Activated CD8-positive, alpha-beta T cell treated with anti-CD3 and anti-CD28 coated beads, Interleukin-2, amount 10 ng/mL, durations not matched to agents 7 days and 5 days (primary cell): Measurements from ENCODE around the gene MTMR12. TPM values are rescaled to one million over a fixed set of nuclear protein-coding genes. Genes with fewer than 3 reads are reported as not detected.
A peak's percentile ranks its signal among the peaks of the same experiment; 100 is the strongest.

Source experiments
- ATAC-seq: fragments of 150-1000 bp; cut with Tn5 transposase; one replicate; pipeline ENCODE4 v1.10.0; 2021; ENCODE audit warnings: moderate library complexity
- CTCF ChIA-PET: fragments of 350-600 bp; sonication (Branson Sonifier 250); formaldehyde crosslinking; loops from one replicate; lab custom pipeline; 2021; ENCODE audit warnings: antibody characterized with exemption; lab: Charles Lee
- POLR2A ChIA-PET: fragments of 350-600 bp; sonication (Branson Sonifier 250); formaldehyde crosslinking; loops from one replicate; lab custom pipeline; 2021; ENCODE audit warnings: antibody characterized with exemption; lab: Charles Lee
- DNase-seq: peaks from one replicate; pipeline ENCODE4 v3.0.0-alpha.2; 2020
- H3K27ac Mint-ChIP-seq: one replicate; pipeline ENCODE4 v1.8.0; 2021; ENCODE audit warnings: mild to moderate bottlenecking, mixed read lengths
- H3K27me3 Mint-ChIP-seq: one replicate; pipeline ENCODE4 v1.8.0; 2021; ENCODE audit warnings: low read depth, mixed read lengths
- H3K36me3 Mint-ChIP-seq: one replicate; pipeline ENCODE4 v1.8.0; 2021; ENCODE audit warnings: low read depth, mixed read lengths
- H3K4me1 Mint-ChIP-seq: one replicate; pipeline ENCODE4 v1.8.0; 2021; ENCODE audit warnings: low read depth, mixed read lengths
- H3K4me3 Mint-ChIP-seq: one replicate; pipeline ENCODE4 v1.8.0; 2021; ENCODE audit warnings: mild to moderate bottlenecking, mixed read lengths
- H3K9me3 Mint-ChIP-seq: one replicate; pipeline ENCODE4 v1.8.0; 2022; ENCODE audit warnings: mixed read lengths; ENCODE audit not compliant: insufficient read depth
- total RNA-seq, 2 experiments: library from RNA; stranded (reverse); gene quantifications; one replicate each; pipeline ENCODE4 v1.2.3, GENCODE V29; 2021

Gene MTMR12
- total RNA-seq, 2 experiments from 2014 or later, result 23.9 to 29.4 TPM

GRCh38 chr5:32339198-32339597 lies 26.5 kb upstream of the MTMR12 start:
- CTCF ChIA-PET, result interaction anchor here (0.8 to 0.9 kb wide), 2 partner anchors 9 to 107 kb away, joined by 3 to 6 read pairs; no protein-coding TSS in a partner anchor
- POLR2A ChIA-PET, result no interaction called here
- no peak for DNase-seq

GRCh38 chr5:32332966-32333365 lies 20.2 kb upstream of the MTMR12 start:
- ATAC-seq (no peak), DNase-seq (no peak)
- peaks cover under 1% of the 10 kb centered on the region for H3K36me3 Mint-ChIP-seq
- H3K4me3 Mint-ChIP-seq, result no peak overlapping the region
- H3K9me3 Mint-ChIP-seq, result peaks cover under 1% of the 10 kb centered on the region
- CTCF ChIA-PET, result no interaction called here
- H3K4me1 Mint-ChIP-seq, result peaks cover 2% of the 10 kb centered on the region
- POLR2A ChIA-PET, result no interaction called here
- no peak overlapping the region for H3K27ac Mint-ChIP-seq
- no peaks in the 10 kb centered on the region for H3K27me3 Mint-ChIP-seq

More at GRCh38 chr5:32339198-32339597, 26.5 kb upstream of the MTMR12 start:
- H3K36me3 Mint-ChIP-seq, result peaks cover 4% of the 10 kb centered on the region
- no peak for ATAC-seq
- H3K4me1 Mint-ChIP-seq, result no peaks in the 10 kb centered on the region
- H3K27me3 Mint-ChIP-seq, result no peaks in the 10 kb centered on the region
- no peak overlapping the region for H3K4me3 Mint-ChIP-seq
- peaks cover 38% of the 10 kb centered on the region for H3K9me3 Mint-ChIP-seq
- H3K27ac Mint-ChIP-seq, result no peak overlapping the region

GRCh38 chr5:32332361-32332760 lies 19.6 kb upstream of the MTMR12 start:
- Mint-ChIP-seq H3K9me3 (no peaks in the 10 kb centered on the region), H3K36me3 (no peaks in the 10 kb centered on the region), H3K27me3 (no peaks in the 10 kb centered on the region), H3K4me3 (no peak overlapping the region), H3K4me1 (peaks cover 2% of the 10 kb centered on the region), H3K27ac (no peak overlapping the region)
- ChIA-PET POLR2A (interaction anchor here (0.5 kb wide), 1 partner anchor 10 kb away, joined by 5 read pairs; no protein-coding TSS in a partner anchor), CTCF (no interaction called here)
- DNase-seq (no peak), ATAC-seq (no peak)

GRCh38 chr5:32331935-32332274 lies 19.2 kb upstream of the MTMR12 start:
- Mint-ChIP-seq H3K27me3 (no peaks in the 10 kb centered on the region), H3K9me3 (no peaks in the 10 kb centered on the region), H3K4me1 (peaks cover 2% of the 10 kb centered on the region), H3K4me3 (no peak overlapping the region), H3K27ac (no peak overlapping the region), H3K36me3 (no peaks in the 10 kb centered on the region)
- no peak for ATAC-seq
- no peak for DNase-seq
- POLR2A ChIA-PET, result interaction anchor here (0.5 kb wide), 1 partner anchor 10 kb away, joined by 5 read pairs; no protein-coding TSS in a partner anchor
- CTCF ChIA-PET, result interaction anchor here (0.6 to 4.7 kb wide), 5 partner anchors 11 to 1033 kb away, joined by 3 to 134 read pairs (median 4); no protein-coding TSS in a partner anchor

- no peaks in the 10 kb centered on the region for H3K36me3 Mint-ChIP-seq
- H3K4me1 Mint-ChIP-seq, result peaks cover 2% of the 10 kb centered on the region
- no peaks in the 10 kb centered on the region for H3K27me3 Mint-ChIP-seq
- POLR2A ChIA-PET, result no interaction called here
- no peak overlapping the region for H3K27ac Mint-ChIP-seq
- ATAC-seq, result no peak
- DNase-seq, result no peak
- CTCF ChIA-PET, result interaction anchor here (0.6 to 4.7 kb wide), 8 partner anchors 12 to 1033 kb away, joined by 3 to 134 read pairs (median 4); no protein-coding TSS in a partner anchor
- H3K9me3 Mint-ChIP-seq, result no peaks in the 10 kb centered on the region
- H3K4me3 Mint-ChIP-seq, result no peak overlapping the region
Observed at GRCh38 chr5:32331217-32331934, 18.6 kb upstream of the MTMR12 start.

- H3K27ac Mint-ChIP-seq, result no peak overlapping the region
- H3K36me3 Mint-ChIP-seq, result no peaks in the 10 kb centered on the region
- no peaks in the 10 kb centered on the region for H3K27me3 Mint-ChIP-seq
- no peaks in the 10 kb centered on the region for H3K9me3 Mint-ChIP-seq
- POLR2A ChIA-PET, result interaction anchor here (1.0 kb wide), 1 partner anchor 41 kb away, joined by 3 read pairs; no protein-coding TSS in a partner anchor
- no peak for ATAC-seq
- no peak for DNase-seq
- H3K4me3 Mint-ChIP-seq, result no peak overlapping the region
- H3K4me1 Mint-ChIP-seq, result peaks cover 2% of the 10 kb centered on the region
- CTCF ChIA-PET, result interaction anchor here (0.7 to 4.7 kb wide), 22 partner anchors 9 to 254 kb away, joined by 3 to 134 read pairs (median 4); no protein-coding TSS in a partner anchor
Observed at GRCh38 chr5:32330126-32330971, 17.6 kb upstream of the MTMR12 start.

- Mint-ChIP-seq H3K36me3 (no peaks in the 10 kb centered on the region), H3K4me1 (peaks cover 2% of the 10 kb centered on the region), H3K4me3 (no peak overlapping the region), H3K27ac (no peak overlapping the region), H3K27me3 (no peaks in the 10 kb centered on the region), H3K9me3 (no peaks in the 10 kb centered on the region)
- DNase-seq, result peak; percentile 67
- CTCF ChIA-PET, result interaction anchor here (0.5 to 4.7 kb wide), 31 partner anchors 10 to 271 kb away, joined by 3 to 134 read pairs (median 4); no protein-coding TSS in a partner anchor
- POLR2A ChIA-PET, result interaction anchor here (1.0 kb wide), 1 partner anchor 40 kb away, joined by 3 read pairs; no protein-coding TSS in a partner anchor
- ATAC-seq, result peak; percentile 92
Observed at GRCh38 chr5:32329395-32329834, 16.7 kb upstream of the MTMR12 start.

- no peak for ATAC-seq
- Mint-ChIP-seq H3K4me1 (peaks cover 2% of the 10 kb centered on the region), H3K27ac (no peak overlapping the region)
Observed at GRCh38 chr5:32326216-32326772, 13.6 kb upstream of the MTMR12 start.

GRCh38 chr5:32325616-32326015 lies 12.9 kb upstream of the MTMR12 start:
- POLR2A ChIA-PET, result no interaction called here
- H3K9me3 Mint-ChIP-seq, result no peaks in the 10 kb centered on the region
- ATAC-seq, result no peak
- no peak for DNase-seq
- CTCF ChIA-PET, result interaction anchor here (1.3 kb wide), 1 partner anchor 93 kb away, joined by 3 read pairs; no protein-coding TSS in a partner anchor
- peaks cover 2% of the 10 kb centered on the region for H3K4me1 Mint-ChIP-seq
- H3K27me3 Mint-ChIP-seq, result no peaks in the 10 kb centered on the region
- peaks cover 6% of the 10 kb centered on the region for H3K36me3 Mint-ChIP-seq
- no peak overlapping the region for H3K27ac Mint-ChIP-seq
- H3K4me3 Mint-ChIP-seq, result no peak overlapping the region

More at GRCh38 chr5:32326216-32326772, 13.6 kb upstream of the MTMR12 start:
- no peaks in the 10 kb centered on the region for H3K9me3 Mint-ChIP-seq
- H3K27me3 Mint-ChIP-seq, result no peaks in the 10 kb centered on the region
- POLR2A ChIA-PET, result no interaction called here
- H3K4me3 Mint-ChIP-seq, result no peak overlapping the region
- no peak for DNase-seq
- H3K36me3 Mint-ChIP-seq, result peaks cover 6% of the 10 kb centered on the region
- CTCF ChIA-PET, result no interaction called here

GRCh38 chr5:32325062-32325461 lies 12.3 kb upstream of the MTMR12 start:
- ChIA-PET POLR2A (no interaction called here), CTCF (interaction anchor here (1.3 kb wide), 1 partner anchor 92 kb away, joined by 3 read pairs; no protein-coding TSS in a partner anchor)
- H3K4me1 Mint-ChIP-seq, result peaks cover 2% of the 10 kb centered on the region
- DNase-seq, result no peak
- H3K27ac Mint-ChIP-seq, result no peak overlapping the region
- H3K36me3 Mint-ChIP-seq, result peaks cover 6% of the 10 kb centered on the region
- H3K27me3 Mint-ChIP-seq, result no peaks in the 10 kb centered on the region
- no peak overlapping the region for H3K4me3 Mint-ChIP-seq
- no peak for ATAC-seq
- H3K9me3 Mint-ChIP-seq, result no peaks in the 10 kb centered on the region

- ChIA-PET POLR2A (no interaction called here), CTCF (no interaction called here)
- Mint-ChIP-seq H3K4me3 (no peak overlapping the region), H3K27ac (no peak overlapping the region), H3K27me3 (no peaks in the 10 kb centered on the region), H3K4me1 (no peaks in the 10 kb centered on the region), H3K36me3 (peaks cover 6% of the 10 kb centered on the region), H3K9me3 (no peaks in the 10 kb centered on the region)
- ATAC-seq (no peak), DNase-seq (no peak)
Observed at GRCh38 chr5:32323741-32324140, 11.0 kb upstream of the MTMR12 start.
